Mesenchymal stem cell (in vitro differentiated cells and primary cell): ENCODE data around the gene SMIM45.

ENCODE experiments used
- DNase-seq: peaks from one replicate; pipeline ENCODE4 v3.0.0-alpha.2; 2013
- H2AFZ ChIP-seq: one replicate; pipeline ENCODE4 v1.6.1; 2013; ENCODE audit warnings: low read depth, mild to moderate bottlenecking, control low read depth, inconsistent platforms, low read length, moderate library complexity
- H2AK5ac ChIP-seq: 2 replicates; pipeline ENCODE4 v1.6.1; 2013; ENCODE audit warnings: low read length, moderate library complexity, mild to moderate bottlenecking, inconsistent platforms; ENCODE audit not compliant: severe bottlenecking
- H2BK120ac ChIP-seq: one replicate; pipeline ENCODE4 v1.6.1; 2013; ENCODE audit warnings: low read depth, mild to moderate bottlenecking, inconsistent platforms, low read length, moderate library complexity
- H2BK12ac ChIP-seq, 2 experiments: one replicate each; pipeline ENCODE4 v1.6.1; 2013; ENCODE audit warnings: inconsistent platforms in 2 of 2, low read length in 2 of 2, mild to moderate bottlenecking in 2 of 2, moderate library complexity in 2 of 2, control low read depth in 1 of 2
- H2BK15ac ChIP-seq: one replicate; pipeline ENCODE4 v1.6.1; 2013; ENCODE audit warnings: mild to moderate bottlenecking, low read depth, inconsistent platforms; ENCODE audit not compliant: poor library complexity, severe bottlenecking
- H2BK5ac ChIP-seq: 2 replicates; pipeline ENCODE4 v1.6.1; 2013; ENCODE audit warnings: low read depth, mild to moderate bottlenecking, low read length, control low read depth, inconsistent platforms; ENCODE audit not compliant: poor library complexity, severe bottlenecking
- H3K14ac ChIP-seq, 2 experiments: one replicate each; pipeline ENCODE4 v1.6.1; 2013; ENCODE audit warnings: inconsistent platforms in 2 of 2, low read length in 2 of 2, control low read depth in 1 of 2, mild to moderate bottlenecking in 1 of 2, moderate library complexity in 1 of 2
- H3K18ac ChIP-seq, 2 experiments: one replicate each; pipeline ENCODE4 v1.6.1; 2013; ENCODE audit warnings: inconsistent platforms in 2 of 2, low read length in 2 of 2, control low read depth in 1 of 2, low read depth in 1 of 2, mild to moderate bottlenecking in 1 of 2
- H3K23ac ChIP-seq, 2 experiments: one replicate each; pipeline ENCODE4 v1.6.1; 2013; ENCODE audit warnings: inconsistent platforms in 2 of 2, low read length in 2 of 2, mild to moderate bottlenecking in 2 of 2, moderate library complexity in 2 of 2, control low read depth in 1 of 2
- H3K27ac ChIP-seq: 2 replicates; pipeline ENCODE4 v1.5.1; 2013; ENCODE audit warnings: mild to moderate bottlenecking, moderate library complexity, low read length, control low read depth, inconsistent platforms; ENCODE audit not compliant: poor library complexity, severe bottlenecking
- H3K27me3 ChIP-seq, 2 experiments: 2 replicates each; pipeline versions ENCODE4 v1.6.1 to v1.7.0; 2013; ENCODE audit warnings: low read length in 2 of 2, mild to moderate bottlenecking in 2 of 2, moderate library complexity in 2 of 2, control low read depth in 1 of 2, inconsistent platforms in 1 of 2; ENCODE audit not compliant: control insufficient read depth in 1 of 2, insufficient read depth in 1 of 2
- H3K36me3 ChIP-seq, 2 experiments: 2 replicates each; pipeline versions ENCODE4 v1.6.1 to v1.7.0; 2013; ENCODE audit warnings: low read length in 2 of 2, control low read depth in 1 of 2, inconsistent platforms in 1 of 2, low read depth in 1 of 2, mild to moderate bottlenecking in 1 of 2; ENCODE audit not compliant: insufficient read depth in 2 of 2, control insufficient read depth in 1 of 2
- H3K4ac ChIP-seq, 2 experiments: one replicate each; pipeline ENCODE4 v1.6.1; 2013; ENCODE audit warnings: inconsistent platforms in 2 of 2, low read length in 2 of 2, mild to moderate bottlenecking in 2 of 2, moderate library complexity in 2 of 2, control low read depth in 1 of 2, low read depth in 1 of 2
- H3K4me1 ChIP-seq: 2 replicates; pipeline ENCODE4 v1.6.1; 2013; ENCODE audit warnings: low read depth, low read length, control low read depth; ENCODE audit not compliant: control insufficient read depth, insufficient read depth
- H3K4me2 ChIP-seq: 2 replicates; pipeline ENCODE4 v1.6.1; 2013; ENCODE audit warnings: low read length, mild to moderate bottlenecking, inconsistent platforms; ENCODE audit not compliant: poor library complexity, severe bottlenecking
- H3K4me3 ChIP-seq, 2 experiments: 2 replicates each; pipeline versions ENCODE4 v1.5.1 to v1.7.0; 2013; ENCODE audit warnings: low read length in 2 of 2, mild to moderate bottlenecking in 2 of 2, control low read depth in 1 of 2, low read depth in 1 of 2; ENCODE audit not compliant: insufficient read depth in 1 of 2
- H3K79me1 ChIP-seq: replicated peaks from 2 replicates; pipeline ENCODE4 v1.6.1; 2013; ENCODE audit warnings: mild to moderate bottlenecking, control low read depth, low read length, inconsistent platforms; ENCODE audit not compliant: poor library complexity, severe bottlenecking
- H3K9ac ChIP-seq: 2 replicates; pipeline ENCODE4 v1.7.0; 2013; ENCODE audit warnings: mild to moderate bottlenecking, low read length, moderate library complexity
- H3K9me3 ChIP-seq: 2 replicates; pipeline ENCODE4 v1.7.0; 2013; ENCODE audit warnings: mild to moderate bottlenecking, low read length; ENCODE audit not compliant: control insufficient read depth
- H4K8ac ChIP-seq: one replicate; pipeline ENCODE4 v1.6.1; 2013; ENCODE audit warnings: inconsistent platforms, mild to moderate bottlenecking, low read length, moderate library complexity
- H4K91ac ChIP-seq: one replicate; pipeline ENCODE4 v1.6.1; 2013; ENCODE audit warnings: mild to moderate bottlenecking, low read length, inconsistent platforms
- WGBS: methylation state at CpG from one replicate; pipeline ENCODE4 v1.1.7; 2013; ENCODE audit warnings: mixed read lengths; 5-methylcytosine and 5-hydroxymethylcytosine counted together

The SMIM45 gene

DNA sequence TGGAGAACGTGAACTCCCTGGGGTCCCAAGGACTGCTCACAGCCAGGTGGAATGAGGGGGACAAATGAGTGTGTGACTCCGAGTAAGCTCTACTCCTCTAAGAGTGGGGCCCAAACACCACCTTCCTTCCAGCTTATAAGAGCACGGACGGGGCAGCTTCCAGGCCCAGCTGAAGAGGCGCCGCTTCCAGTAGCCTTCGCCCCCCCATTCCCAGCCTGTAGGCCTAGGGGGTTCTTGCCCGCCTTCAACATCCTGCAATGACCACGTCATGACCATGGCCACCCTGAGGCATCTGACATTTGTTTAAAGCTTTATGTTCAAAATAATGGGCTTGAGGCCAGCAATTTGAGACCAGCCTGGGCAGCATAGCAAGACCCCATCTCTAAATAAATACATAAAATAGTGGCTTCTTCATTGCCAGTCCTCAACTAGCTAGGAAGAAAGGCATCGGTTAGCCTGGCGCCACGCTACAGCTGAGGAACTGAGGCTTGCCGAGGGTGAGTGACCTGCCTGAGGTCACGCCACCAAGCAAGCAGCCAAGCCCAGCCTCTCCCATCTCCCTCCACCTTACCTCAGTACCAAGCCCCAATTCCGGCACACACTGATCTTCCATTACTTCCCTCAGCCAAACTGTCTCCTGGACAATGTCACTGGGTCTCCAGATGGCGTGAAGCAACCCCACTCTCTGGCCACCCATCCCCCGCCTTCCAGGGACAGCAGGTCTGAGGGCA, 17.5 kb upstream of the SMIM45 start:
- H3K79me1 ChIP-seq, result peaks cover 4% of the 10 kb centered on the region
- no peaks in the 10 kb centered on the region for H3K27me3 ChIP-seq
- H3K9me3 ChIP-seq, result no peaks in the 10 kb centered on the region
- H4K8ac ChIP-seq, result no peak overlapping the region
- H4K91ac ChIP-seq, result no peak overlapping the region
- no peak overlapping the region for H2BK12ac ChIP-seq
- no peak overlapping the region for H3K4ac ChIP-seq
- no peak overlapping the region for H2AK5ac ChIP-seq
- H3K14ac ChIP-seq, result no peak overlapping the region
- H3K4me2 ChIP-seq, result no peak overlapping the region
- no peak overlapping the region for H3K9ac ChIP-seq
- no peak overlapping the region for H3K23ac ChIP-seq
- peaks cover 0 to 6% of the 10 kb centered on the region in 2 experiments for H3K36me3 ChIP-seq
- 96% methylated on average over 17 of the region's 17 CpGs for WGBS
- peaks cover 8% of the 10 kb centered on the region for H3K4me1 ChIP-seq
- H3K4me3 ChIP-seq, result no peak overlapping the region
- no peak overlapping the region for H2BK120ac ChIP-seq
- no peak for DNase-seq
- no peak overlapping the region for H3K18ac ChIP-seq
- no peak overlapping the region for H2BK15ac ChIP-seq
- no peak overlapping the region for H2AFZ ChIP-seq
- H2BK5ac ChIP-seq, result no peak overlapping the region
- H3K27ac ChIP-seq, result no peak overlapping the region

DNA sequence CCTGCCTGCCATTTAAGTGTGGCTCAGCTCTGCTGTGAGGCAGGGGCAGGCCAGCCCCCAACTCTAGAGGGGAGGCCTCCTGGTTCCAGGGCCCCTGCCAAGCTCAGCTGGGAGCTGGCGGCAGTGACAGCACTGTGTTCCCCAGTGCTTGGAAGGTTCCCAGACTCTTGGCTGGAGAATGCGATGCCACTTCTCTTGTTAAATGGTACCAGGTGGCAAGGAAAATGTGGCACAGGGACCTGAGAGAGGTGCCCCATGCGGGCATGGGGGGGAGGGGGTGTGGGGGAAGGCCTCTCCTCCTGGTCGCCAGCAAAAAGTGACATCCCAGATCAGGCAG, 17.0 kb upstream of the SMIM45 start:
- no peaks in the 10 kb centered on the region for H3K27me3 ChIP-seq
- no peak overlapping the region for H4K91ac ChIP-seq
- no peaks in the 10 kb centered on the region for H3K9me3 ChIP-seq
- no peak overlapping the region for H3K9ac ChIP-seq
- H3K14ac ChIP-seq, result no peak overlapping the region
- peaks cover 9% of the 10 kb centered on the region for H3K4me1 ChIP-seq
- H3K36me3 ChIP-seq, result peaks cover 0 to 8% of the 10 kb centered on the region in 2 experiments
- no peak overlapping the region for H2BK12ac ChIP-seq
- peaks cover 6% of the 10 kb centered on the region for H3K79me1 ChIP-seq
- no peak overlapping the region for H2BK120ac ChIP-seq
- H3K4ac ChIP-seq, result no peak overlapping the region
- H2BK5ac ChIP-seq, result no peak overlapping the region
- H2AK5ac ChIP-seq, result no peak overlapping the region
- no peak overlapping the region for H2BK15ac ChIP-seq
- H3K27ac ChIP-seq, result no peak overlapping the region
- H3K4me3 ChIP-seq, result no peak overlapping the region
- H4K8ac ChIP-seq, result no peak overlapping the region
- H2AFZ ChIP-seq, result no peak overlapping the region
- DNase-seq, result no peak
- H3K18ac ChIP-seq, result no peak overlapping the region
- 93% methylated on average over 4 of the region's 4 CpGs for WGBS
- no peak overlapping the region for H3K4me2 ChIP-seq
- H3K23ac ChIP-seq, result no peak overlapping the region

DNA sequence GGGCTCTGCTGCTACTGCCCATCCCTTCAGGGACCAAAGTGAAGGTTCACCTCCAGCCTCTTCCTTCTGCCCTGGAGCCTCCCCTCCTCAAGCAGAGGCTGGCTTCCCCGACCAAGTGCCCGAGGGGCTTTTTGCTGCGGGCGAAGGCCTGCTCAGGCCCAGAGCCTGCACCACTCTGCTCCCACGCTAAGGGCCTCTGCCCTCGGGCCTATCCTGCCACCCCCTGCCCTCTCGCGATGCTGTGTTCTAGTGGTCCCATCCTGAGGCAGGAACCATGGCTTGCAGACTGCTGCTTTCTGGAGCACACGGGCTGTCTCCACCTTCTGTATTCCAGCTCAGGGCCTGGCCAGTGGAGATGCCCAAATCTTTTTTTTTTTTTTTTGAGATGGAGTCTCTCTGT, 16.4 kb upstream of the SMIM45 start:
- Histone ChIP-seq H2BK5ac (no peak overlapping the region), H2BK15ac (no peak overlapping the region), H3K18ac (no peak overlapping the region), H4K91ac (no peak overlapping the region), H3K14ac (no peak overlapping the region), H2AFZ (no peak overlapping the region), H3K4ac (peak overlapping the region in 1 of 2 experiments; percentile 13), H3K9ac (no peak overlapping the region), H2AK5ac (no peak overlapping the region), H3K36me3 (peaks cover 0 to 8% of the 10 kb centered on the region in 2 experiments), H2BK120ac (no peak overlapping the region), H3K79me1 (peaks cover 8% of the 10 kb centered on the region), H4K8ac (no peak overlapping the region), H2BK12ac (no peak overlapping the region), H3K4me2 (no peak overlapping the region), H3K4me3 (no peak overlapping the region), H3K27ac (no peak overlapping the region), H3K9me3 (no peaks in the 10 kb centered on the region), H3K23ac (no peak overlapping the region), H3K4me1 (peaks cover 11% of the 10 kb centered on the region), H3K27me3 (no peaks in the 10 kb centered on the region)
- WGBS, result 94% methylated on average over 9 of the region's 9 CpGs
- no peak for DNase-seq

DNA sequence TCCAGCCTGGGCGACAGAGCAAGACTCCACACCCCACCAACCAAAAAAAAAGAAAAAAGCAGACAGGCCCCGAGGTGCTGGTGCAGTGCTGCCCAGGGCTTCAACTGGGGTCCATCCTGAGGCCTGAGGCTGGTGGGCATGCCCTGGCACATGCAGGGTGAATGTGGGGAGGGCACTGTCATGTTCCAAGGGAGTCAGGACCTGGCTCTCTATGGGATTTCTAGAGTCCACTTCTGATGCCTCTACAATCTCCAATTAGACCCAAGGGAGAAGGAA, 15.1 kb upstream of the SMIM45 start:
- H3K4me3 ChIP-seq, result no peak overlapping the region
- H3K18ac ChIP-seq, result no peak overlapping the region
- H2BK5ac ChIP-seq, result no peak overlapping the region
- peak overlapping the region; percentile 60 for H2BK15ac ChIP-seq
- no peak overlapping the region for H2BK120ac ChIP-seq
- no peak overlapping the region for H2AFZ ChIP-seq
- no peak overlapping the region for H3K14ac ChIP-seq
- H3K23ac ChIP-seq, result no peak overlapping the region
- no peak for DNase-seq
- no peaks in the 10 kb centered on the region for H3K9me3 ChIP-seq
- 89% methylated on average over 1 of the region's 2 CpGs for WGBS
- H4K91ac ChIP-seq, result no peak overlapping the region
- H3K9ac ChIP-seq, result no peak overlapping the region
- peaks cover 16% of the 10 kb centered on the region for H3K4me1 ChIP-seq
- peaks cover 0 to 8% of the 10 kb centered on the region in 2 experiments for H3K36me3 ChIP-seq
- no peak overlapping the region for H2AK5ac ChIP-seq
- H4K8ac ChIP-seq, result no peak overlapping the region
- H3K4ac ChIP-seq, result no peak overlapping the region
- H2BK12ac ChIP-seq, result no peak overlapping the region
- H3K27me3 ChIP-seq, result no peaks in the 10 kb centered on the region
- H3K4me2 ChIP-seq, result no peak overlapping the region
- peaks cover 8% of the 10 kb centered on the region for H3K79me1 ChIP-seq
- H3K27ac ChIP-seq, result no peak overlapping the region
